HL-60/S4 treated with retinoic acid at 250 ng/mL for 4 days and 3 days (cell line): ENCODE results near the gene PHYHIPL.
"Not testable (repeated sequence)": the region's sequence is repeated elsewhere in the genome, so short reads cannot be mapped to it uniquely, and the experiment has no call there.

Source experiments
- in situ Hi-C: fragments of 300-500 bp; cut with MboI; formaldehyde crosslinking; loops from 2 replicates; pipeline ENCODE4 v1.7.0; 2022; ENCODE audit warnings: low sequenced_read_pairs

Gene PHYHIPL

DNA sequence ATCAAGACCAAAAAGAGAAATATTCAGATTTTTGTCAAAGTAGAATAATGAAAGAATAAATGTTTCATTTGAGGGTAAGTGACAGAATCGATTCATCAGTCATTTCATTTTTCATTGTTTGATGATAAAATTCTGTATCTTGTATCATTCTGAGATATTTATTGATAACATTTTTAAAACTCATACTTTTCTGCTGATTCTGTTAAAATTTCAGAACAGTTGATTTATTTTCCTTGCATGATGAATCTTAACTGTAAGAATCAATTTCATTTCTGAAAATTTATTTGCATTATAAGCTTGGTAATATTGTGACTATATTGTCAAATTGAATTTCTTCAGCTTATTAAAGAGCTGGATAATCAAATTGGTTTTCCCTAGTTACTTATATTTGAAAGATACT, 13.9 kb downstream of the PHYHIPL start:
- in situ Hi-C loops, result no loop called here

DNA sequence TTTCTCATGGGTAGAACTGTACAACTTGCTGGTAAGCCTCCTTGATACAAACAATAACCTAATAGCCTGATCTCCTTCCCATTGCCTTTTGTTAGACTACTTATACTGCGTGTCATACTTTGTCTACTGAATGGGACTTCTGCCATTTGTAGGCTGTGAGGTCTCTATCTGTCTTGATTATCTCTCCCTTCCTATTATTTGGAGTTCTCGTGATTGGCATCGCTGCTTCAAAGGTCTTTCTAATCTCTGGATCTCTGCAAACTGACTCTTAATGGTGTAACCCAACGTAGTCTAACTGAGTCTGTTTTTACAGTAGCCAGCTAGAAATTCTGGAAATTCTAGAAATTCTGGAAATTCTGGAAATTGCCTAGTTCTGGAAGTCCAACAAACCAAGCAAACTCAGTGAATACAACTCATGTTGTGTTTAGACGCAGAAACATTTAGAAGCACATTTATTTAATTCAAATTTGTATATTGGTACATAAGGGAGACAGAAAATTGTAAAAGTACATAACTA, 29.8 kb downstream of the PHYHIPL start:
- in situ Hi-C loops, result no loop called here

DNA sequence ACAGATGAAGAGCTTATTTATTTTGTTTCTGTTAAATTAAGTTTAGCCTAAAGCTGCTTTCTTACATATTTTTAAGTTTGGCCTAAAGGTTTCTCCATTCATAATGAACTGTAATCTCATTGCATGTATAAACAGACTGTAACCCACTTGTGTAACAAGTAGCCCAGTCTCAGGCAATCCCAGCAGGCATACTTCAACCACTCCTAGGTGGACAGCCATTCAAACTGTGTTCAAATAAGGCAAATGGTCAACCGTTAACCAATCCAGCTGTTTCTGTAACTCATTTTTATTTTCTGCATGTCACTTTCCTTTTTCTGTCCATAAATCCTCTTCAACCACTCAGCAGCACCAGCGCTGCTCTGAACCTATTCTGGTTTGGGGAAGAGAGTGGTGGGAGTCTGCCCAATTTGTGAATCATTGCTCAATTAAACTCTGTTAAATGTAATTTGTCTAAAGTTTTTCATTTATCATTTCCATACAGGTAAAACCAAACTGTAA, 35.9 kb downstream of the PHYHIPL start:
- in situ Hi-C loops, result no loop called here

DNA sequence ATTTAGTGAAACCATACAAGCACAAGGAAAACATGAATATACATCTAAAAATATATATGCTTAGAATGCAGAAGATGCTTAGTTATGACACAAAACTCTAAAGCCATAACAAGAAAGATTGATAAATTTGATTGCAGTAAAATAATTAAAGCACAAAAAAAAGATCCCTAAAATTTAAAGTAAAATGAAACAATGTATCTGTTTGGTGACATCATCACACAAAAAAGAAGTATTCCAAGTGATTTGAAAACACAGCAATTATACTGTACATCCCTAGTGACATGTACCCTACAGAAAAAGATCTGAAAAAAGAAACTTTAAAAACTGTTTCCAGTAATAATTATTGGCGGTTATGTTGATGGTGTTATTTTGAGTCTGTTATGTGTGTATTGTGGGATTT, 37.7 kb downstream of the PHYHIPL start:
- in situ Hi-C loops, result no loop called here

DNA sequence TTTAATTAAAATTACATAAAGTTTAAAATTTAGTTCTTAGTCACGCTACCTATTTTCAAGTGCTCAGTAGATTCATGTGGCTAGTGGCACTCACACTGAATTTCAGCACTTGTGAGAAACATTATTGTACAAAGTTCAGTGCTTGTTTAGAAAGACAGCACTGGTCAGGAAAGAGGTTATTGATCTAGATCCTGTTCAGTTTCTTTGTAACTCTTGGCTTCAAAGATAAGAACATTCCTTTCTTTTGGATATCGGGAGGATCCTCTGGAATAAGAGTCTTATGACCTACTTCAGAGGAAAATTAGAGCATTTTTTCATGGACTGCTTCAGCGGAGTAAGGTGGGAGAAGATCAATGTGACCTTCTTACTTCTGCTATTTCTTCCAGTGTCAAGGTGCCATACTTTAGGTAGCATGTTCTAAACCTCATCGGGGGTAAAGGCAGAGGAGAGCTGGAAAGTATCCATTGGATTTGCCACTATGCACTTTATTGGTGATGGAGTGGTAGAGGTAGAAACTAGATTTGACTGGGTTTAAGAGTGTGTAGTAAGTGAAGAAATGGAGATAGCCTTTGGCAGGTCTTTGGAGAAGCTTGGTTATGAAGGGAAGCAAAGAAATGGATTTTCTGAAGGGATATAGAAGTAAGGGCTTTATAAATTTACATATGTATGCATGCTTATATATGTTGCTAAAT, 39.9 kb downstream of the PHYHIPL start:
- in situ Hi-C loops, result no loop called here

DNA sequence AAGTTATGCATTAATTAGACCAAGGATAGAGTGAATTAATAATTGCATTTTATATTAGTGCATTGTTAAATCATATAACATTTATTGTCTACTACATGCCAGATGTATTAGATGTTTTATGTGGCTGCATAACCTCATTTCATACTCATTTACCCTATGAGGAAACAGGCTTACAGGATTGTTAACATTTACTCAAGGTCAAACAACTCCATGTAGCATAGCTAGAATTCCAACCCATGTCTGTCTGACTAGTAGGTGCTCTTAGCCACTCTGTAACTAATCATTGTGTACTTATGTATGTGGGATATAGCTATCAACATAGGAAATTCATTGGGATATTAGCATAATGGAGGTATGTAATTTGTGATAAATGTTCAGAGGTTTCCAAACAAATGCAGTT, 46.3 kb downstream of the PHYHIPL start:
- in situ Hi-C loops, result no loop called here

DNA sequence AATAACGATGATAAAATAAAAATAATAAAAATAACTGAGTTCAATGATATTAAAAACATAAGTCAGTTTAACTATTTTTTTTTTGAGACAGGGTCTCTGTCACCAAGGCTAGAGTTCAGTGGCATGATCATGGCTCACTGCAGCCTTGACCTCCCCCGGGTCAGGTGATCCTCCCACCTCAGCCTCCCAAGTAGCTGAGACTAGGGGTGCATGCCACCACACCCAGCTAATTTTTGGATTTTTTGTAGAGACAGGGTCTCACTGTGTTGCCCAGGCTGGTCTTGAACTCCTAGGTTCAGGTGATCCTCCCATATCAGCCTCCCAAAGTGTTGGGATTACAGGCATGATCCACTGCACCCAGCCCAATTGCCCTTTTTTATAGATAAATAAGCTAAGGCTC, 47.2 kb downstream of the PHYHIPL start:
- in situ Hi-C loops, result not testable (repeated sequence)

DNA sequence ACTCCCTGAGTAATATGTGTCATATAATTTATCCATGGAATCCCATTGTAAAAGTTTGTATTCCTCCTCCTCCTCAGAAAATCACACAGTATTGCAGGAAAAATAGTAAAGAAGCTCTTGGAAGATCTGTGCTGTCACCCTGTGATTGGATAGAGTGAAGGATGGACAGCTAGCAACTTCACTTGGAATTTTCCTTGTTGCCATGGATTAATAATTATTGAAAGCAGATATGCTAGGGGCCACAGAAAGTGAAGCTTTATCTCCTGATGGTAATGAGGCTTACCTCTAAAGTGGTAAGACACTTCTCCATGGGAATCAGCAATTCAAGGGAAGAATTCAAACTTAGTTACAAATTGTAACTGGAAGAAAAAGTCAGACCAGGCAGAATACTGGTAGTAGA, 48.8 kb downstream of the PHYHIPL start:
- in situ Hi-C loops, result no loop called here

DNA sequence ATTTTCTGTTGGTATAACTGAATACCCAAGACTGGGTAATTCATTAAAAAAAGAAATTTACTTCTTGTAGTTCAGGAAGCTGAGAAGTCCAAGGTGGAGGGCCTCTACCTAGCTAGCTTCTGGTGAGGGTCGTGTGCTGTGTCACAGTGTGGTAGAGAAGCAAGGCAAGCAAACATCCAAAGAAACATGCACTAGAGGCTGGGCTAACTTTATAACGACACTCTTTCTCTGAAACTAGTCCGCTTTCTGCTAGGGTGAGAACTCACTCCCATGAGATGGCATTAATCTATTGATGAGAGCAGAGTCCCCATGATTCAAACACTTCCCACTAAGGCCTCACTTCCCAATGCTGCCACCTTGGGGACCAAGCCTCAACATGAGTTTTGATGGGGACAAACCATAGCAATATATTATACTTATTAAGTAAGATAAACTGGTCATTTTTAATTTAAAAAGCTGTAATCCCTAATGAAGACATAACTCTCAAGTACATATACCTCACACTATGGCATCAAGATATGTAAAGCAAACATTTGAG, 50.8 kb downstream of the PHYHIPL start:
- in situ Hi-C loops, result no loop called here

DNA sequence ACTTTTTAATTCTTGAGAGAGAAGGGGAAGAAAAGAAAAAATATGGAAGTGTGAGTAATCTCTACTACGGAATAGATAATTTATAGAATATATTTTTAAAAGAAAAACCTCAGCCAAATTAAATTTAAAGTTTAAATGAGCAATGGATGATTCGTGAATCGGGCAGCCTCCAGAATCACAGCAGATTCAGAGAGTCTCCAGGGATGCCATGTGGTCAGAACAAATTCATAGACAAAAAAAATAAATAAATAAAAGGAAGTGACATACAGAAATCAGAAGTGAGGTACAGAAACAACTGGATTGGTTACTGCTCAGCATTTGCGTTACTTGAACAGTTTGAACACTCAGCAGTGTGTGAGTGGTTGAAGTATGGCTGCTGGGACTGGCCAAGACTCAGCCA, 53.0 kb downstream of the PHYHIPL start:
- in situ Hi-C loops, result no loop called here

DNA sequence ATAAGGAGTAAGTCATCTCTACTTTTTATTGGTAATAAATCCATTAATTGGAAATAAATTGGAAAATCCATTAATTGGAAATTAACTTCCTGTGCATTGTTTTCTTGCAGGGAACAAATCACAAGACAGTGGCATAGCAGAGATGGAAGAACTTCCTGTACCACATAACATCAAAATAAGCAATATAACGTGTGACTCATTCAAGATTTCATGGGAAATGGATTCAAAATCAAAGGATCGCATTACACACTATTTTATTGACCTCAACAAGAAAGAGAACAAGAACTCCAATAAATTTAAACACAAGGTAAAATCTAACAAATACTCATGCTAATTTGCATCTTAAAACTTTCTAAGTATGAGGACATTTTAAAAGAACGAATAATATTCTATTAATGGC, 57.8 kb downstream of the PHYHIPL start:
- in situ Hi-C loops, result no loop called here

DNA sequence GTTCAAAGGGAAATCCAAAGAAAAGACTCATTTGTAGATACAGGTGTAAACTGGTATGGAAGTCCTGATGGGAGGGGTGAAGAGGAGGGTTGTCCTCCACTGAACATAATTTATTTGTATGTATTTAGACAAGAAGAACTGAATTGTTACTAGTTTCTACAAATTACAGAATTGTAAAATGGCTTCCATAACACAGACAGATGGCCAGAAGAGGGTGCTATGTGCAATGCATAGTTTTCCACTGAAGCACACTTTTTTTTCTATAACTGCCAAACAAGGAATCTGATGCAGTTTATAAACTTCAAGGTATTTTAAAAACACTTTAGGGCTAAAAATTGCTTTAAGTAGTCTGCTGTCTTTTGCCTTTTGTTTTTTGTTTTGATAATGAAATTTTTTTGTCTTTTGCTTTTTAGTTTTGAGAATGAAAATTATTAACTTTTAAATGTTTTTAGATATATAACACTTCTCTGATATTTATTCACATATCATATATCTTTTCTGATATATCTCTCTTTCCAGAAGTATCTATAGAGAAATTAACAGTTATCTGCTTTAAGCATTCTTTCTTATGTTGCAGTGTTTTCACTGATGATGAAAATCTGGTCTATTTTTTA, 58.5 kb downstream of the PHYHIPL start:
- in situ Hi-C loops, result no loop called here

DNA sequence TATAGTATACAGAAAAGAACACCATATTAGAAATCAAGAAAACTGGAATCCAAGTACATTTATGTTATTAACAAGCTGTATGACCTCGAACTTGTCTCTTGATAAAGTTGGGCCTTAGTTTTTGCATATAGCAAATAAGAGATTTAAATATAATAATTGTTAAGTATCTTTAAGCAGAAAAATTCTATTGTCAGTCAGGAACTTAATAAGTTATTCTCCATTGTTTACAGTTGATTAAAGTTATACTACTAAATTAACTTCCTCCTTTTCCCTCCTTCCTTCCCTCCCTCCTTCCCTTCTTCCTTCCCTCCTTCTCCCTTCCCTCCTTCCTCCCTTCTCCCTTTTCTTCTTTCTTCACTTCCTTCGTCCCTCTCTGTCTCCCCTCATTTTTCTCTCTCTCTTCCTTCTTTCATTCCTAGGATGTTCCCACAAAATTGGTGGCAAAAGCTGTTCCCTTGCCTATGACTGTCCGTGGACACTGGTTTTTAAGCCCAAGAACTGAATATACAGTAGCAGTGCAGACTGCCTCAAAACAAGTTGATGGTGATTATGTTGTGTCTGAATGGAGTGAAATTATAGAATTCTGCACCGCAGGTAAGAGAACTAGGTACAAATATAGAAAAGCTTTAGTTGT, 59.7 kb downstream of the PHYHIPL start:
- in situ Hi-C loops, result no loop called here

DNA sequence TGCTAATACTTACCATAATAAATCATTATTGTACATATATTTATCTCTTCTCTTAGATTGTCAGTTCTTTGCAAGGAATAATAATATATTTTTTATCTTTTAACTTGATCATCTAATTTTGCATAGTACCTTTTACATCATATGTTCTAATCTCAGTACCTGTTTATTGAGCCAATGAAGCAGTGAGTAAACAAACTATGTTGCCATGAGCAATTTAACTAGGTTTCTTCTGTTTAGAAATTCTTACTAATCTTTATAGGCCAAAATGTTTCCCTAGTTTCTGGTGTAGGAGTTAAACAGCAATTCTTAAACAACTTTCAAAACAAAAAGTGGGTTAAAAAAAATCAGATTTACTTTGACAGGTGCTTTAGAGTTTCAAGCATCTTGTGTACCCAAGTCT, 61.3 kb downstream of the PHYHIPL start:
- in situ Hi-C loops, result no loop called here

DNA sequence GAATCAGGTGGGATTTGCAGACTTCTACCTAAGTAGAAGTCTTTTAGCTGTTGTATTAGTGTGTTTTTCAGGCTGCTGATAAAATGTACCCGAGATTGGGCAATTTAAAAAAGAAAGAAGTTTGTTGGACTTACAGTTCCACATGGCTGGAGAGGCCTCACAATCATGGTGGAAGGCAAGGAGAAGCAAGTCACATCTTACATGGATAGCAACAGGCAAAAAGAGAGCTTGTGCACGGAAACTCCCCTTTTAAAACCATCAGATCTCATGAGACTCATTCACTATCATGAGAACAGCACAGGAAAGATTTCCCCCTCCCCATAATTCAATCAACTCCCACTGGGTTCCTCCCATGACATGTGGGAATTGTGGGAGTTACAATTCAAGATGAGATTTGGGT, 62.7 kb downstream of the PHYHIPL start:
- in situ Hi-C loops, result not testable (repeated sequence)

DNA sequence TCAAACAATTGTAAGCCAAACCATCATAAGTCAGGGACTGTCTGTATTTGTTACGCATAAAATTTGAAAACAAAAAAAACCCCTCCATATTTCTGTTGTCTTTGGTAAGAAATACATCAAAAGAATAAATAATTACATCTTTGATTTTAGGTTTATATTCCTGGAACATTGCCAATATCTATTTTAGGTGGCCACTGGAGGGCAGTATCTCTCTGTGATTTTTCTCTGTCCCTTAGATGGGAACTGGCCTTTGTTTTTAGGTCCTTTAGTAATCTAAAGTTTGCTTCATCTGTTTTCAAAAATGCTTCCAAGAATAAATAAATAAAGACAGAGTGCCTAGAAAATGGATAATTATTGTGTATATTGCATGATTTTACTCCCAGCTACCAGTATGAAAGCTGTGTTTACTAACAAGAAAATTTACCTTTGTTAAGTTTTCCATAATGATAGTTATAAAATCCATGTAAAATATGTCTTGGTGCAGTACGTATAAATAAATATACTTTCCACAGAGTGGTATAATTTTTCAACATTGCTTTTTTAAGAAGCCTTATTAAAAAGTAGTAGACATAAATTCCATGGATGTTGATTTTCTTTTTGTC, 64.2 kb downstream of the PHYHIPL start:
- in situ Hi-C loops, result no loop called here

DNA sequence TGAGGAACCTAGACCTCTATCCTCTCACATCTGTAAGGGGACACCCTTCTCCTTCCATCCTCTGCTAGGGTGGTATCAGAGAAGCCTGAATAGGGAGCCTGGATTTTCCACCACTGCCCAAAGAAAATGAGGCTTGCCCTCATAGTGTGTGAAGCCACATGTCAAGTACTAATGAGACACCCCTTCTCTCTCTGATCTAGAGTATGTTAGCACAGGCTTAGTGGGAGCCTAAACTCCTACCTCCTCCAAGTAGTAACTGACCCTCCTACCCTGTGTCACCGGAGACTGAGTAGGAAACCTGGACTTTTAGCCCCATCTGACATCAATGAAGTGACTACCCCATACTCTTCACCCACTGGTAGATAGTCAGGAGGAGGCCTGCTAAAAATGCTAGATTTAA, 65.6 kb downstream of the PHYHIPL start:
- in situ Hi-C loops, result no loop called here

DNA sequence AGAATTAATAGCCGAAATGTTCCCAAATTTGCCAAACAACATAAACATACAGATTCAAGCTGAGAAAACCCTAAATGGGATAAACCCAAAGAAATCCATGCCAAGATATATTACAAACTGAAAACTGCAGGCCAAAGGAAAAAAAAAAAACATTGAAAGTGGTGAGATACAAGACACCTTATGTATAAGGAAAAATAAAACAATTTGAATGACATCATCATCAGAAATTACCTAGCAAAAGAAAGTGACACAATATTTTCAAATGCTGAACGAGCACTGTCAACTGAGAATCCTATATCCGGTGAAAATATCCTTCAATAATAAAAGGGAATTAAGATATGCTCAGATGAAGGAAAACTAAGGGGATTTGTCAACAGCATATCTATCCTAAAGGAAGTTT, 66.5 kb downstream of the PHYHIPL start:
- in situ Hi-C loops, result no loop called here

DNA sequence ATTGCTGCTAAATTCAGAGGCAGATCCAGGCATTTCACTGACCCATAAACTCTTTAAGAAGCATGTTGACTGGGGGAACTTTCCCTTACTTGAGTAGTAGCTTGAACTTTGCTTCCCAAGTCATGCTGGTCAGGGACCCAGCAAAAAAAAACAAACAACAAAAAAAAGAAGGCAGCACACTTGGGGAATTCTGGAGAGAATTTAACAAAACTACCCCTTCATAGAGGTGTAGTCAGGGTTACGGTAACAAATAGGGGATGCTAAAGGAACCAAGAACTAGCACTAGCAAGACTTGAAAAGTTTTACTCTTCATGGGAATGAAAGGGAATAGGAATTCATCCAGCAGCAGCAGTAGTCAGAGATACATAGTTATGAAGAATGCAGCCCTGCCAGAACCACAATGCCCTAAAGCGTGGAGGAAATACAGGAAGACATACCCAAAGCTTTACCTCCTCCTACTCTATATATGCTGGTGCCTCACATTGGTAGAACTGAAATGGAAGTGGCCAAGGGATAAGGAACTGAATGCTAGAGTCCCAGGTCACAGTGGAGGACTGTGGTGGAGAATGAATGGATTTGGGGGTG, 67.3 kb downstream of the PHYHIPL start:
- in situ Hi-C loops, result no loop called here

DNA sequence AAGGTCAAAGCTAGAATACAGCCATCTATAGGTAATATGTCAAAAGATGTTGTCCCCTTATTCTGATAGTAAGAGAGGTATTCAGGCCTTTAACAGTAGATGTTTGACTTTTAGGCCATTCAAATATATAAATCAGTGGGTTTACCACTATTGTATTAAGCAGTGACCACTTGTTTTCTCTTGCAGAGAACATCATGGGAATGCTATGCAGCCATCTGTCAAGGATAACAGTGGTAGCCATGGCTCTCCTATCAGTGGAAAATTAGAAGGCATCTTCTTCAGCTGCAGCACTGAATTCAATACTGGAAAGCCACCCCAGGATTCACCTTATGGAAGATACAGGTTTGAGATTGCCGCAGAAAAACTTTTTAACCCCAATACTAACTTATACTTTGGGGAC, 68.4 kb downstream of the PHYHIPL start:
- in situ Hi-C loops, result no loop called here

DNA sequence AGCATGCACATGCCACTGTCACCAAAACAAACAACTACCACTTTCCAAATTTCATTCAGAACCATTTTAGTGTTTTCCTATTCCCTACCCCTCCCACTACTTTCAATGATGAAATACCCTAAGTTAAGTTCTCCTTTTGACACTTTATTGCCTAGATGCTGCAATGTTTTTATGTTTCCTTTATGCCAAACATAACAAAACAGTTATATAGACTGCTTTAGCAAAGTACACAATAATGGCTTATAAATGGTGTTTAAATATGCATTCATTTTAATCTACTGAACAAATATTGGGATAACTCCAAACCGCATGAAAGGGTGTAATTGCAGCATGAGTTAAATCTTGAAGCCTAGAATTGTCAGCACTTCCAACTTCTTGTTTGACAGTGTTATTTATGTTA, 69.2 kb downstream of the PHYHIPL start:
- in situ Hi-C loops, result no loop called here
